ENCODE measurements around the gene EPHA6.
"Not testable (repeated sequence)": the region's sequence is repeated elsewhere in the genome, so short reads cannot be mapped to it uniquely, and the experiment has no call there.

EPHA6 gene

DNA sequence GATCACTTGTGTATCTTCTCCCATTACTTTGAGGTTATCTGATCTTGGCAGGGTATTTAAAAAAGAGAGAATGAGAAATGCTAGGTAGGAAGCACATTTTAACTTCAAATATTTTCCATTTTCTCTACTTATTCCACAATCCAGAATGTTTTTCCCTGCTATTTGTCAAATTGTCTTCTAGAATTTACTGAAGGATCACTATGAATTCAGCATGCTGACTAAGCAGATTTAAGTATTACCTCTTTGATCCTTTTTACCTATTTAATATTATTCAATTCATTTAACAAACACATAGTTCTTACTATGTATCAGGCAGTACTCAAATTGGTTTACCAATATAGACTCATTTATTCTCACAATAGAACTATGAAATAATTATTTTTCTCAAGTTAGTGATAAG lies 486.7 kb downstream of the EPHA6 start:
- DNase-seq: no peak

DNA sequence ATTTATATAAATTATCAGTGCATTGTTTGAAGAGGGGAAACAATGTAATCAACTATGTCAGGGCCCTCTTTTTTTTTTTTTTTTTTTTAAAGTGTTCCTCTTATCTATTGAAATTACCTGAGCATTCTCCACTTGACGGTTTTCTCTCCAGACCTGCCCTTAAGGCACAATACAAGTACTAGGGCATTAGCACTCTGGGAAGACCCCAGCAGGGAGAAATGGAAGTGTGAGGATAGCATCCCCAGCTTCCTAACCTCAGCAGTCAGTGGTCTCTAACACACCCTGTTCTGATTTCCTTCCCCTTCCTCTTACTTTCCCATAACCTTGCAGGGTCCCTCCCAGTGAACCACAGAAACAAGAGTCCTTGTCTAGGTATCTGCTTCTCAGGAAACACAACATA lies 491.8 kb downstream of the EPHA6 start:
- no peak for DNase-seq

DNA sequence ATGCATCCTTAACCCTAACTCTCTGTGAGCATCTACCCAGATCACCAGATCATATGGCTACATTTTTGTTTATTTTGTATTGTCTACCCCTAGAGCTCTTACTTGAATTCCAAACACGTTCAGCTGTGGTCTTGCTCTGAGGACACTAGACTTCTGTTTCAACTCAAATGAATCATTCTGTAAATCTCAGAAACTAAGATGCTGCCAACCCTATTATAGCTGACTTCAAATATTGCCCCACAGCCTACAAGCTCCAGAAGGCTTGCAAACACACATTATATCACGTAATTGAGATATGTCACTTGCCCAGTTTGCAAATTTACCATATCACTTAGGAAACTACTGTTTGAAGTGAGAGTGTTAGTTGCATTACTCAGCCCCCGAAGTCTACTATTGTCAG lies 524.0 kb downstream of the EPHA6 start:
- no peak for DNase-seq

DNA sequence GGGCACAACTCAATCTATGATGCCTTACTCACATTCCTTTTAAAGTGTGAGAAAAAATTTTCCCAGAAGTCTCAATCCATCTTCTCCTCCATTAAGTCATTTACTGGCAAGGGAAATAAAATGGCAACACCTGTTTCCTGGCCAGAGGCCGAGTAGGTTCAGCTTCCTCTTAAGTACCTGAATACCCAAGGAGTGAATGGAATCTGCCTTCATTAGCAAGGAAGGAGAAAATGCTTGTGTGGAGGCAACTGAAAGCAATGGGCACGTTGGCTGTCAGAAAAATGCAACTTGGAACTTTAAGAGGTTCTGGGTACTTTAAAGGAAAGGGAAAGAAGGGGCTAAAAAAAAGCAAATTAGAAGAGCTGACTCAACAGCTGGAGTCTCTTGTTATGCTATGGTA lies 526.5 kb downstream of the EPHA6 start:
- DNase-seq: no peak

DNA sequence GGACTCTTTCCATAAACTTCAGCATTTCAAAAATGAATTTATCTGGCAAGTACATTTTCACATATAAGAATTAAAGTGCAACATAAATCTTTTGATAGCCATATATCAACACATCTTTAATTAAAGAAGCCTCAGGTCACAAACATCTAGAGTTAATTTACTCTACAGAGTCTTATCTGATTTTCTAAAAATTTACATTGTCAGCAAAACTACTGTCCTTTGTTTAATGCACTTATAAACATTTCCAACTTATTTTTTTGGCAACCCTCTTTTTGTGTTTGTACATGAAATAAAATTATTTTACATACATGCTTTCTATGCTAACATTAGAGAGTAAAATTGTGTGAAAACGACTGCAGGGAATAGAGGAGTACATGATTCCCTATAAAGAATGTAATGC lies 533.4 kb downstream of the EPHA6 start:
- DNase-seq: no peak

DNA sequence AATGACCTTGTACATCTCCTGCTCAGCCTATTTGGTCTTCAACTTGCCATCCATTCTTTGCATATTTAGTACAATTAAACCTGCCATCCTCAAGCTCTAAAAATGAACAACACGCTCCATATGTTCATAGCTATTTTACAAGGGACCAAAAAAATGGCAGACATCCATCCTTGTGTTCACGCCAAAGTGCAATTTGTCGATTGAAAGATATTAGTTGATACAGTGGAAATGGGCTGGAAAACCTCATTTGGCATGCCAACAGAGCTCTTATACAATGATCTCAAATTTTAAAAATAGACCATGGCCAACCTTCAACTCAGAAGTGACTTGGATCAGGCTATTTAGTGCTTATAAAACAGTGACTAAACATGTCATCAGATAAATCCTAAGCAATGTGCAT lies 536.6 kb downstream of the EPHA6 start:
- DNase-seq: no peak

DNA sequence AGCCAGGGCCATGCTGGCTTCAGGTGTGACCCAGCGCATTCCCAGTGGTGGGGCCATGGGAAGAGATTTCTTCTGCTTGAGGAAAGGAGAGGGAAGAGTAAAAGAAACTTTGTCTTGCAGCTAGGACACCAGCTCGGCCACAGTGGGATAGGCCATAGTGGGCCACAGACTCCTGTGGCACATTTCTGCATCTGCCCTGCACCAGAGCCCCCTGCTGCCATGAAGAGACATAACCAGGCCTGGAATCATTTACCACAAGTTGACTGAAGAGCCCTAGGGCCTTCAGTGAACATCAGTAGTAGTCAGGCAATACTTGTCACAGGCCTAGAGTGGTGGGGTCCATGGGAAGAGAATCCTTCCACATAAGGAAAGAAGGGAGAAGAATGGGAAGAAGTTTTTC lies 538.8 kb downstream of the EPHA6 start:
- no peak for DNase-seq

DNA sequence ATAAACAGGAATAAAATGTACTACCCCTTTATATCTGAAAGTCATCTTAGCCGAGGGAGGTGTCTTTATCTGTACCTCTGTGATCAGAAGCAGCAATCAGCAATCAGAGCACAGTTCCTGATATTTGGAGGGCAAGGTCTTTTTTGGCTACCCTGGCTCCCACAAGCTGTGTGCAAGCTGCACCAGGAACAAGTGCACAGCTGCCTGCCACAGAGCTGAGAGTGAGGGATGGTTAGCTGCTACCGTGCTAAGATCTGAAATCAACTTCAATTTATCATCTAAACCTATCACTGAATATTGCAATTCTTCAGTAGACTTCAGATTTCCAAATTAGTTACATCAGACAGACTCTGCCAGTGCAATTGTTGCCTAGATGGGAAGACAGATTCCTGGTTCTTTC lies 545.6 kb downstream of the EPHA6 start:
- DNase-seq: no peak

DNA sequence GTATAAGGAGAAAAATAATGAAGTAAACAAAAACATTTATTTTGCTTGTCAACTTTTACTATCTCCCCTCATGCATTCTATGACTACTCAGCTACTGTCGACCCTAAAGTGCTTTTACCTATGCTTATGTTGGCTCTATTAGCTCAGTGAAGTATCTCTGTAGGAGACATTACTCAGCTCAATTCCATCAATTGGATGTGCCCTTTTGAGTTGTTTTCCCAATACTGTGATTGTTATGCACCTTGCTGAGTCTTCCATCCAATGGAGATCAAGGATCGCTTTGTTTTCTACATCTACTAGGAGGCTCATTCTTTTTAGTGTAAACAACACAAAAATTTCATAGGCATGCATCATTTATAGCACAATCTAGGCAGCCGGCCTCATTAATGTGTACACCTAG lies 546.4 kb downstream of the EPHA6 start:
- no peak for DNase-seq

DNA sequence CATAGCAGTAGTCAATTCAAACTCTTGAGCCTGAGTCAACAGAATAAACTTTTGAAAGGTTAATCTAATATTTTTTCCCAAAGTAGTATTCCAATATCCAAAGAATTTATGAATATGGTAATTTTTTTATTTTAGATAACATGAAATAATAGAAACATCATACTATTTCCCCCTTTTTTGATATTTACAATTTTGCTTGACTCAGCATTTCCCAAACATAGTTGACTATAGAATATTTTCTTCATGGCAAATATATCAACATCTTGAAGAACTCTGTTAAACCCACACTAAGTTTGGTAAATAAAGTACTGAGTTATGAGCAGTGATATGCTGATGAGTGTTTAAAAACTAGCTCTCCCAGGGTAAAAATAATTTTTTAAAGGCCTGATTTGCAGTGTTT lies 570.2 kb downstream of the EPHA6 start:
- no peak for DNase-seq

DNA sequence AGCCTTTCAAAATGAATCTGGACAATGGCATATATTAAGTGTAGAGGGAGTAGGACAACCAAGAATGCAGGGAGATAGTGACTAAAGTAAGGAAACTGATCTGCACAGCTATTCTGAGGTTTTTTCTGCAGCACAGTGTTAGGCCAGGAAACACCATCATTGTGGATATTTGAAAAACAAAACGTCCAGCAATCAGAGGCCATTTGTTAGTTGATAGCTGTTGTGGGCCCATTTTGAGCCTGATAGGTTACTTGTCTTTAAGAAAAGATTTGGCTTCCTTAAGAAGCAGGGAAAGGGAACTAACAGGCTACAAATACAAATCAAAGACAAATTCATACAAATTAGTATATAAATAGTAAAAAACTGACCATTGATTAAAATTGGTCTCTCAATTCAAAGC lies 574.4 kb downstream of the EPHA6 start:
- DNase-seq: no peak

DNA sequence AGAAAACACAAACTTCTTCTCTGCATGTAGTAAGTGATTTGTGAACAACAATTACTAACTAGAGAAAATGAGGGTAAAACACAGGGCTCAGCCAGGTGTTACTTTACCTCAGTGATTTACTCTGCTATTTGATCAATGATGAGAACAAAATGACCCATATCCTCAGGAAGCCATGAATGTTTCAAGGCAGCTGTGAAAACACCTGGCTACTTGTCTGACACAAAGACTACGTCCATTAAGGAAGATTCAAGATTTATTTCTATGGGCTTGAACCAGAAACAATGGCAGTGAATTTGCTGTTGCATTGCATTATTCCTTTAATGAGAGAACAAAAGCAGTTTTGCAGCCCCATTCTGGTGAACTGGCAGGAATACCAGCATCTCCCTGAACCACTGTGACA lies 575.5 kb downstream of the EPHA6 start:
- DNase-seq: no peak

DNA sequence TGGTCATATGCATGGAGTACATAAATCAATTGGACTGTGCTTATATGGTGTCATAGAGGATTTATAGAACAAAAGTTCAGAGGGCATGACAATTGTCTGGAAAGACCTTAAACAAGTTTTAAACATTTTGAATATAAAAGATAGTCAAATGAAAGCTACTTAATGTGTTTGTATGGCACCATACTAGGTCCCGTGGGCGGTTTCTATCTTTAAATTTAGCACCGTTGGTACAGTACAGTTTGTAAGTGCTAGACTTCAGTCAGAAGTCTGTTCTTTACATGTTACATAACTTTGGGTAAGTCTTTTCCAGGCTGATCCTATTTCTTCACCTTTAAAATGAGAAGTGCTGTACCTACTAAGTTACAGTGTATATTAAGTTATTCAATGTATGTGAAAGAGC lies 576.8 kb downstream of the EPHA6 start:
- no peak for DNase-seq

DNA sequence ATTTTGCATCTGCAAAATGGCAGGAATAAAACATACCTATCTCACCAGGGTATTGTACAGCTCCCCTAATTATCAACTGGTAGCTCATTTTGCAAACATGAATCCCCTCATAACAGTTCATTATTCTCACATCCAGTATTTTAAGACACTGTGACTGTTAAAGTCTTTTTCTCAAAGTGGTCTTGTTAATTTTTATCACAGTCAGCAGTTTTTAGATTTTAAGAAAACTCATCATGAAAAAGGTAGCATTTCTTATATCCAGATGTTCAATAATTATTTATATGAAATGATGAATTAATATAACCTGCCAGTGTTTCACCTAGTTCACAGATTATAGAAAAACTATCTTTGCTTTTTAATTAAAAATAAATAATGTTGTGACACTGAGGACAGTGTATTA lies 595.2 kb downstream of the EPHA6 start:
- DNase-seq: no peak

DNA sequence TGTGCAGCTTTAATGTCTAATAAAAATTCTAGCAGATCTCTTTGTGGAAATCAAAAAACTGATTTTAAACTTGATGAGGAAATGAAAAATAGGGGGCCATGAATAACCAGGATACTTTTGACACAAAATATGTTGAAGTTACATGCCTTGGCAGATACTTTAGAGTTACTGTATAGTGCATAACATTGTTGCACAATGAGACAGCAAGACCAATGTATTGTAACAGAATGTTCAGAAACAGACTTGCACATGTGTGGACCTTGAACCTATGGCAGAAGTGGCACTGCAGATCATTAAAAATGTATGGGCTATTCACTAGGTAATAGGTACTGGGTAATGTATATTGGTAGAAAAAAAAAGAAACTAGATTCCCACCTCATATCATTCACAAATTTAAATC lies 607.2 kb downstream of the EPHA6 start:
- DNase-seq: no peak

DNA sequence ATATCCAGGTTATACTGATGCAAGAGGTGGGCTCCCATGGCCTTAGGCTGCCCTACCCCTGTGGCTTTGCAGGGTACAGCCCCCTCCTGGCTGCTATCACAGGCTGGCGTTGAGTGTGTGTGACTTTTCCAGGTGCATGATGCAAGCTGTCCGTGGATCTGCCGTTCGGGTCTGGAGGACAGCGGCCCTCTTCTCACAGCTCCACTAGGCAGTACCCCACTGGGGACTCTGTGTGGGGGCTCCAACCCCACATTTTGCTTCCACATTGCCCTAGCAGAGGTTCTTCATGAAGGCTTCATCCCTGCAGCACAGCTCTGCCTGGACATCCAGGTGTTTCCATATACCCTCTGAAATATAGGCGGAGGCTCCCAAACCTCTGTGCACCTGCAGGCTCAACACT lies 610.6 kb downstream of the EPHA6 start:
- DNase-seq: no peak

DNA sequence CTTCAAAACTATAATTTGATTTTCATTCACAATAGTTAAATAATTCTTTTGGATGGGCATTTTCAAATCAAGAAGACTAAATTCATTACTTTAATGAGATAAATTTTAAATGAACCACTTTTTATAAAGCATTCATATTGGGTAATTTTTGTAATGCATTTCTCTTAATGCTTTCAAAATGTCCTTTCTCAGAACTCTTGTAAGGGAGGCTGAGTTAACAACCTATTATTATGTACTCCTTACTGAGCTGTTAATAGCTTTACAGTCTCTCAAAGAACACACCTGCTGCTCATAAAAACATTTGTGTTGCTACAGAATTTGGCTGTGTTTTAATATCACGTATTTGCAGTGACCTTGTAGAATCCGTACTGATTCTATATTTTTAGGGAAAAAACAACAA lies 616.2 kb downstream of the EPHA6 start:
- DNase-seq: no peak

DNA sequence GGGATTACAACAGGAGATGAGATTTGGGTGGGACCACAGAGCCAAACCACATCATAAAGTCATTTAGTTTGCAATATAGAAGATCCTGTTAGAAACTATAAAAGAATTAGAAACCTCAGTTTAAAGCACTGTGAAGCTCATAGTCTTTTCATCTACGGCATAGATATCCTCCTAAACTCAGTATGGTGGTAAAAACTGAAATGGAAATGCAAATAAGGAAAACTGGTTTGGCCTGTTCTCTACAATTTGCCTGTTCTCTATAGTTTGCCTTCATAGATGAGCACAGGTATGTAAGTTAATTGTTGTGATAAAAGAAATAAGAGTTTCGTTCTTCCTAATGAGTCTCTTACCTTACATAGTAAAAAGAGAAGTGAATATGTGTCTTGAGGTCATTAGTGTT lies 618.5 kb downstream of the EPHA6 start:
- no peak for DNase-seq

DNA sequence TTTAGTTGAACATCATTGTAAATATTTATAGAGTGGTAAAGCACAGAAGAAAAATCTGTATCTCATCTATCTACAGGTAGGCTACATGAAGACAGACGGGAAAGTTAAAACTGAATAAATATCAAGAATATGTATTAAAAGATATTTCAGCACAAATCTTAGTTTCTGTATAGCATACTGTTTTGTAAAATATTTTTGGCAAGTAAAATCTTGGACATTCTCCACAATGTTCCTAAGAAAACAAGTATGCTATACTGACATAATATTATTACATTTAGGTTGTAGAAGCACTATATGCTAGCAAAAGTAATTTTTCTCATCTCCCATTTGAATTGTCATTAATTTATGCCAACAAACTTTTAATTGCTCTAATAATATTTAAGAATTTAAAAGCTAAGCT lies 623.7 kb downstream of the EPHA6 start:
- DNase-seq: no peak

DNA sequence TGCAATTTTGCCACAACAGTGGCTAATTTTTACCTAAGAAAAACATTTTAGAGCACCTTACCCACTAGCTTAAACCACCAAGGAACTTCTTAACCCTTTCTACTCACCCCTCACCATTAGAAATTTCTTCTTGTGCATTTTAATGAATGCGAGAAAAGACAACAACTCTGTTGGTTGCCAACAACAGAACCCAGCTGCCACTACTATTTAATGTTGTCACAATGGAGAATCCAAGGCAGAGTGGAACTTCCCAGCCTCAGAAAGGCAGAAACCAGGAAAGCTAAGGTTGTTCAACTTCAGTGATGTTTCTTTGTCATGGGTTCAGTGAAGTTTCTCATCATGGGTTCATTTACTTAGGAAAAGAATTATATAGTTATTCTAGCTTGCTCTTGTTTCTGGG lies 625.0 kb downstream of the EPHA6 start:
- no peak for DNase-seq

DNA sequence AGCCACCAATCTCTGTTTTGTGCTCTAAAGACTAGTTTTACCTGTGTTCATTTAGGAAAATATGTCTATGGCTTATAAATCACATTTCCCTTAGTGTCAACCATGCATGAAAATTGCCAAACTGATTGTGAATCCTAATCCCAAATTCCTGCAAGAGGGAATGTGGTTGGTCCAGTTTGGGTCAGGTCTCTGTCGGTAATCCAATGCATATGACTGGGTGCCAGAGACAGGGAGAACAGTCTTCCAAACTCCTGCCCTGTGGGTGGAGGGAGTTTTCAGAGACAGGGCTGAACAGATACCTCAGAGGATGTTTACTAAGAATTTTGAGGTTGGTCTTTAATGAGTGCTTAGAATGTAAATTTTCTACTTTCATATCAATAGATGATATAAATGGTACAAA lies 649.6 kb downstream of the EPHA6 start:
- DNase-seq: no peak

DNA sequence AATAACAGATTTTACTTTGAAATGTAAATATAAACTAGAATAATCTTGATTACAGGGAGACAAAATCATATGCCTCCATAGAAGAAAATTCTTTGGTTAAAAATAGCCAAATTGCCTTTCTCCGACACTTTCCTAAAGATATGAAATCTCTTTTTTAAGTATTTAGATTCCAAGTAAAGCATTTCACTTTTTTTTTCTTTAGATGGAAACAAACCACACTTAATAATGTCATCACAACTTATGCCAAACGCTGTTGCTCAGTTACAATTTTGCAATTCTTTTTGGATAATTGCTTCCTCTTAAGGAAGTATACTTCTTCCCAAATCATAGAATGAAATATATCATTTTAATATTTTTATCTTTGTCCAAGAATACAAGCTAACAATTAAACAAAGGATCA lies 656.1 kb downstream of the EPHA6 start:
- no peak for DNase-seq

DNA sequence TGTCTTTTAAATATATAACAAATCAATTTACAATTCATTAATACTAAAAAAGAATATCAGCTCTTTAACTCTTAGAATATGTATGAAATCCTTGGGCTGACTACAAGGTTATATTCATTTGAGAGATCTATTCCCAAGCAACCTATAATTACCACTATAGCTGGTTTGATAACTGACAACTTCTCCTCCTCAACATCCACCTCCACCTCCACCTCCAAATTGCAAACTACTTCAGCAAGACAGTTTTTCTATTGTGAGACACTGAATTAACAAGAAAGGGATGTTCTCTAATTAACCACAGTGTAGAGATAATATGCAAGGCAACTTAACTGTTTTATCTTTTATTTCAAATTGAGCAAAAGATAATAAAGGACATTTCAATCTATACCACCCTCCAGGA lies 665.3 kb downstream of the EPHA6 start:
- DNase-seq: no peak

DNA sequence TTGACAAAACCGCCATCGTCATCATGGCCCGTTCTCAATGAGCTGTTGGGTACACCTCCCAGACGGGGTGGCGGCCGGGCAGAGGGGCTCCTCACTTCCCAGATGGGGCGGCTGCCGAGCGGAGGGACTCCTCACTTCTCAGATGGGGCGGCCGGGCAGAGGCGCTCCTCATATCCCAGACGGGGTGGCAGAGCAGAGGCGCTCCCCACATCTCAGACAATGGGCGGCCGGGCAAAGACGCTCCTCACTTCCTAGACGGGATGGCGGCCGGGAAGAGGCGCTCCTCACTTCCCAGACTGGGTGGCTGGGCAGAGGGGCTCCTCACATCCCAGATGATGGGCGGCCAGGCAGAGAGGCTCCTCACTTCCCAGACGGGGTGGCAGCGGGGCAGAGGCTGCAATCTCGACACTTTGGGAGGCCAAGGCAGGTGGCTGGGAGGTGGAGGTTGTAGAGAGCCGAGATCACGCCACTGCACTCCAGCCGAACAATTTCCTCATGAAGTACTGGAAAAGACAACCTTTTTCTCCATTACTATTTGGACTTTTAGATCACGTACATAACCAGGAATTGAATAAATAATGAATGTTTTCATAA lies 666.4 kb downstream of the EPHA6 start:
- DNase-seq: not testable (repeated sequence)

DNA sequence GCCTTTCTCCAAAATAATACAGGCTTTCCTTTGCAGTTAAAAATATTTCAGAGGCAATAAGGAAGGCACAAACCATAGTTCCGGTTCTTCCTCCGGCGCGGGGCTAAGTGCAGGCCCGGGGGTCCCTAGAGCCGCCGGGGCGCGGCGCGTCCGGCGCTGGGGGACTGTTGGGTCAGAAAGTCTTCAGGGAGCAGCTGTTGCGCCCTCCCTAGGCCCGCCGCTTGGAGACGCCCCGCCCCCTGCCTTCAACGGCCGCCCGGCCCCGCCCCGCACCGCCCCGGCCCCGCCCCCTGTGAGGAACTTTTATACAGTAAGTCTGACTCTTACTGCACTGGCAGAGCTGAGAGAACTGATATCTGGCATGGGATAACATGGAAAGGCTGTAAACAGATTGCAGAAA lies 667.0 kb downstream of the EPHA6 start:
- DNase-seq: no peak

DNA sequence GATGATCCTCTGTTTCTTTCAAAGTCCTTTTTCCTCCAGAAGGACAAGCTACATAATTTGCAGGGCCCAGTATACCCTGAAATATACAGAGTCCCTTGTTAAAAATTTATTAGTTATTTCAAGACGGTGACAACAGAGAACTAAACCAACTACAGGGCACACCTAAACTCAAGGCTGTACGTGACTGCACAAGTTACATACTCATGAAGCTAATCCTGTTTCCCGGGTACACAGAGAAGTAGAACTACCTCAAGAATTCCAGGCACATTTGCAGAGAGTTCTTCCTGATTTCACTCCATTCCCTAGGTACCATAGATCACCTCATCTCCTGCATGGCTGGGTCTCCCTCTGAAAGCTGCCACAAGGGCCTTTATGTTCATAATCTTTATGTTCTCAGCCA lies 670.8 kb downstream of the EPHA6 start:
- no peak for DNase-seq

Measured in T1000 (cell line).